GM18907 (cell line): ENCODE measurements around the gene SLFN11.
"Not testable (repeated sequence)": the region's sequence is repeated elsewhere in the genome, so short reads cannot be mapped to it uniquely, and the experiment has no call there.

Experiments used
- ATAC-seq: cut with Tn5 transposase; IDR thresholded peaks from one replicate; pipeline ENCODE4 v1.9.1; 2021; ENCODE audit warnings: mild to moderate bottlenecking, moderate library complexity; ENCODE audit not compliant: unreplicated experiment

The SLFN11 gene

GRCh38 chr17:35373534-35373983, at the start of gene SLFN11:
Gene SLFN11, minus strand, starts transcription at chr17:35373621. Its CDS starts 9,814 bp downstream, at chr17:35363807.
- ATAC-seq: peak; percentile 64

GRCh38 chr17:35421069-35421468, 47.6 kb upstream of the SLFN11 start:
- not testable (repeated sequence) for ATAC-seq

GRCh38 chr17:35416659-35417058, 43.2 kb upstream of the SLFN11 start:
- no peak for ATAC-seq

- not testable (repeated sequence) for ATAC-seq
Observed at GRCh38 chr17:35414707-35415106, 41.3 kb upstream of the SLFN11 start.

- no peak for ATAC-seq
Observed at GRCh38 chr17:35414247-35414646, 40.8 kb upstream of the SLFN11 start.

GRCh38 chr17:35407531-35407930, 34.1 kb upstream of the SLFN11 start:
- ATAC-seq: no peak

- ATAC-seq: no peak
Observed at GRCh38 chr17:35406568-35406967, 33.1 kb upstream of the SLFN11 start.

GRCh38 chr17:35404360-35404759, 30.9 kb upstream of the SLFN11 start:
- ATAC-seq: no peak

GRCh38 chr17:35393783-35394182, 20.4 kb upstream of the SLFN11 start:
- not testable (repeated sequence) for ATAC-seq

GRCh38 chr17:35390663-35391062, 17.2 kb upstream of the SLFN11 start:
- no peak for ATAC-seq

GRCh38 chr17:35390156-35390555, 16.7 kb upstream of the SLFN11 start:
- ATAC-seq: no peak

GRCh38 chr17:35387496-35387895, 14.1 kb upstream of the SLFN11 start:
- ATAC-seq: no peak

GRCh38 chr17:35377706-35378105, 4.3 kb upstream of the SLFN11 start:
- ATAC-seq: no peak

GRCh38 chr17:35377068-35377467, 3.6 kb upstream of the SLFN11 start:
- ATAC-seq: no peak

GRCh38 chr17:35376245-35376644, 2.8 kb upstream of the SLFN11 start:
- ATAC-seq: no peak

- ATAC-seq: no peak
Observed at GRCh38 chr17:35374766-35375344, 1.4 kb upstream of the SLFN11 start.

GRCh38 chr17:35373984-35374765, 754 bp upstream of the SLFN11 start:
- ATAC-seq: peak; percentile 54

- peak; percentile 2 for ATAC-seq
Observed at GRCh38 chr17:35372846-35373533, 431 bp downstream of the SLFN11 start.

GRCh38 chr17:35371934-35372333, 1.5 kb downstream of the SLFN11 start:
- no peak for ATAC-seq

GRCh38 chr17:35368081-35368830, 5.2 kb downstream of the SLFN11 start:
- peak; percentile 92 for ATAC-seq

- no peak for ATAC-seq
Observed at GRCh38 chr17:35361027-35361426, 12.4 kb downstream of the SLFN11 start.
